HG03521 (cell line): ENCODE data around the gene ATP8B3.

Experiments
- ATAC-seq: cut with Tn5 transposase; IDR thresholded peaks from one replicate; pipeline ENCODE4 v1.9.1; 2021; ENCODE audit warnings: mild to moderate bottlenecking, moderate library complexity; ENCODE audit not compliant: unreplicated experiment

Gene ATP8B3

DNA sequence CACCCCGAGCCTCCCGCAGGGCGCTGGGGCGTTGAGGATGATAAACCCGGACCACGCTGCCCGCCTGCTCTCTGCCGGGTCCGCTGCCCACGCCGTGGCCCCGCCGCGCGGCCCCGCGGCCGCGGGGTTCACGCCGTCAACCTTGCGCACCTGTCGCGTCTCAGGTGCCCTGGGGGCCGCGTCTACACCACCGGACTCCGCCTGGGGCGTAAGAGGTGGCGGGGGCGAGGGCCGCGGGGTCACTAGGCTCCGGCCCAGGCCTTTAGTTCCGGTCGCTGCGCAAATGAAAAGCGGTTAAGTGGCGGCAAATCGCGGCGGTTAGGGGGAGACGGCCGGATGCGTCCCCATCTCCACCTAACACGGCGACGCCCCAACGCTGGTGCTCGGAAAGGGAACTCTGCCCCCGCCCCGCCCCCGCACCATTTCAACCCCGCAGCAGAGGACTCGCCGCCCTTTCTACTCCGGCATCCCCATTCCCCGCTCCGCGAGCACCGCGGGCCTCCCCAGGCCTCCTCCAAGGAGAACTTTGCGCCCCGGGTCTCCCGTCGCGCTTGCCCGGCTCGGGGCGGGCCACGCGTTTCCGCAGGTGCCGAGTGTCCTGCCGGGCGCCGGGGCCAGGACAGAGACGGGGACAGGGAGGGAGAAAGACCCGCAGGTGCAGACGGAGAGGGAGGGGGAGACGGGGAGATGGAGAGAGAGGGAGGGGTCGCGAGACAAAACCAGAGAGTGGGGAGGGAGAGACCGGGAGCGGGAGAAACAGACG, 54.4 kb downstream of the ATP8B3 start:
- no peak for ATAC-seq

DNA sequence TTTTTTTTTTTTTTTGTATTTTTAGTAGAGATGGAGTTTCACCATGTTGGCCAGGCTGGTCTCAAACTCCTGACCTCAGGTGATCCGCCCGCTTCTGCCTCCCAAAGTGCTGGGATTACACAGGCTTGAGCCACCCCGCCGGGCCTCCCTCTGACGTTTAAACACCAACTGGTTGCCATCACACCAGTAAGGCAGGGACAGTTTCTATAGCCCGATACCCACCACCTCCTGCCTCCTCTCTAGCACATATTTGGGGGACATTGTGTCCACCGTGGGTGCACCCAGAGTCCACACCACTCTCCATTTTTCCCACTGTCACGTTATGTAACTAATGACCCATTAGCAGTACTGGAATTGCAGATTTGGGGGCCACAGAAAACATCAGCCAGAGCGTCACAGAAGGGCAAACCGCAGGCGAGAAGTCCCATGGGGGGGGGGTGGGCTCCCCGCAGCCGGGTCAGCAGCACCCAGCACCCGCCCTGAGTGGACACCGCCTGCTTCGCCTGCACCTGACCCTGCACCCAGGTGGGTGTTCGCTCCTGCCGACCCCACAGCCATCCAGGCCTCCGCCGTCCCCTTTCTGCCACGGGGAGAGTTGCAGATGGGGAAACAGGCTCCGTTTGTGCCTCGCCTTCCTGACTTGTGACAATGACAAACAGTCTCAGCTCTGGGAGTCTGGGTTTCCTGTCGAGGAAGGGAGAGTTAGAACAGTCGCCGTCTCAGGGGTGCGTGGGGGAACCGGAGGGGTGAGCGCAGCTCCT, 55.2 kb downstream of the ATP8B3 start:
- ATAC-seq = no peak

GRCh38 chr19:1756264-1756663, 55.8 kb downstream of the ATP8B3 start:
- ATAC-seq = no peak

DNA sequence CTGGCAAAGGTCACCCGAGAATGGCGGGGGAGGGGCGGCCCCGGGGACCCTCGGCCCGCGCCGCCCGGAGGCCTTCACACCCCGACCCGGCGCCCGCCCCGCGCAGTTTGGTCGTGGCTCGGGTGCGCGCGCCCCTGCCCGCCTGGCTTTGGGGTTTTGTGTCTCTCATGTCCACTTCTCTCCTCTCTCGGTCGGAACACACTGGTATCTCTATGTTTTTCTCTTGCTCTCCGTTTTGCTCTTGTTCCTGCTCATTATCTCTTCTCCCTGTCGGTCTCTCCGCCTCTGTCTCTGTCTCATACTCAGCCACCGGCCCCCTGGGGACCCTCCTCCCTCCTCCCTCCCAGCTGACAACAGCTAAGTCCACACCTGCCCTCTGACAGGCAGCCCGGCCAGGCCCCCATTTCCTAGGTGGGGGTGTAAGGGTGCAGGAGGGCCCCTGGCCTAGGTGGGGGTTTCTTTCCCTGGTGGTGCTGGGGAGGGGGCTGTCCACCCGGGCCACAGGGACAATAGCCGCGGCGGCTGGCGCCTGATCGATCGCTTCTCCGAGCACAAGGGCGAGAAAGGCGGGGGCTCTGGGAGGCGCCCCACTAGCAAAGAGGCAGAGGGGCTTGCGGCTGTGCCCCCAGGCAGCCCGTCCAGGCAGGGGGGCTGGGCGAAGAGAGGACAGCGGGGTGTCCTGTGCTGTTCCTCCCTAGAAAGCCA, 56.5 kb downstream of the ATP8B3 start:
- ATAC-seq = no peak

DNA sequence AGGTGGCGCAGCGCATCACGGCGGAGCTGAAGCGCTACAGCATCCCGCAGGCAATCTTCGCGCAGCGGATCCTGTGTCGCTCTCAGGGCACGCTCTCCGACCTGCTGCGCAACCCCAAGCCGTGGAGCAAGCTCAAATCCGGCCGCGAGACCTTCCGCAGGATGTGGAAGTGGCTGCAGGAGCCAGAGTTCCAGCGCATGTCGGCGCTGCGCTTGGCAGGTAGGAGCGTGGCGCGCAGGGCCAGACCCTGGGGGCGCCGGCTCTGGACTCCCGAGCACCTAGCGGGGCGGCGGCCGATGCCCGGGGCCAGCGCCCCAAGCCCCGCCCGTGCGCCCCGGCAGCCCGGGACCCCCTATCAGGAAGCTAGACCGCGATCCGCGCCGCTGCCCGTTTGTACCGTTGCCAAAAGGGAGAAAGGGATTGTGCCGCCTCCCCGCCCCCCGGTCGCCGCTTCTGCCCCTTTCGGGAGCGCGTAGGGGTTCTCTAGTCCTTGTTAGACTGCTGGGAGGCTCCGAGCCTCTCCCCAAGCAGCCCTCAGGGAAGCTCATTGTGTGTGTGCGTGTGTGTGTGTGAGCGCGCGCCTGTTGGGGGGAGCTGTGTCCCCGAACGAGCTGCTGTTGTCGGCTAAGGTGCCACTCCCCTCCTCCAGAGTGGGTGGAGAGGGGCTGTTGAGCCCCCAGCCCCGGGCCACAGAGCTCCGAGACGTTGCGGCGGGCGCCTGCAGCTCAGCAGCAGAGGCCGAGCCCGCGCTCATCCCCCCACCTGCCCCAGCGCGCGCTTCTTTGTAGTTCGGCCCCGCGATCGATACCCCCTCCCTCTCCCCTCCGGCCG, 57.2 kb downstream of the ATP8B3 start:
- no peak for ATAC-seq

- ATAC-seq = no peak
Measured at GRCh38 chr19:1754018-1754635, 57.9 kb downstream of the ATP8B3 start.

- no peak for ATAC-seq
Measured at GRCh38 chr19:1752757-1753728, 59.0 kb downstream of the ATP8B3 start, which contains the start of gene ONECUT3. Gene ONECUT3 (plus strand): TSS chr19:1753506. CDS start chr19:1753663, 157 bp downstream.

DNA sequence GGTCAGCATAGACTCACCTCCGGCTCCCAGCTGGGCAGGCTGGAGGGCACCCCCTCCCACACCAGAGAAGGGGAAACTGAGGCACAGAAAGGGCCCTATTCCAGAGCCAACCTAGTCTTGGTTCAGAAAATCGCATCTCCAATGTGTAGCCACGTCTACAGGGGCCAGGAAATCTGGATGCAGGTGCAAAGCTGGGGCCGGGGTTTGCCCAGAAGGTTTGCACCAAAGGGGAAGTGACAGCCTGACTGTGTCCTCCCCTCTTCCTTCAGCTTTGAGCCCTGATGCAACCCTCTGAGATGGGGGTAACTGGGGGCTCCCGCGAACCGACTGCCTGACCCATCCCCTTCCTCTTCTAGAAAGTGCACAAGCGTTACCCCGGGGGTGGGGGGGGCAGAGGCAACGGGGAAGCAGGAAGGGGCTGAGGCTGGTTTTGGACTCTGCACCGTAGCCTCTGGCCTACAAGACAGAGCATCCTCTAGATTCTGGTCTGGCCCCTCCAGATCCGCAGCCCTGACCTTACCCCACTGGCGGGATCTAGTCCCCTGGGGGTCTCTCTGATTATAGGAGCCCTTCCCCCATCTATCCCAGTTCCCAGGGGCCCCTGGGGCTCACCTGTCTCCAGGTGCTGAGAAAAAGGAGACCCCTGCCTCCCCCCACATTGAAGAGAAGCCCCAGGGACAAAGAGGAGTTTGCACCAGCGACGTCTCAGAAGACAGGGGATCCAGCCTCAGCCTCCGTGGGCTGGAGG, 59.9 kb downstream of the ATP8B3 start:
- ATAC-seq = no peak

DNA sequence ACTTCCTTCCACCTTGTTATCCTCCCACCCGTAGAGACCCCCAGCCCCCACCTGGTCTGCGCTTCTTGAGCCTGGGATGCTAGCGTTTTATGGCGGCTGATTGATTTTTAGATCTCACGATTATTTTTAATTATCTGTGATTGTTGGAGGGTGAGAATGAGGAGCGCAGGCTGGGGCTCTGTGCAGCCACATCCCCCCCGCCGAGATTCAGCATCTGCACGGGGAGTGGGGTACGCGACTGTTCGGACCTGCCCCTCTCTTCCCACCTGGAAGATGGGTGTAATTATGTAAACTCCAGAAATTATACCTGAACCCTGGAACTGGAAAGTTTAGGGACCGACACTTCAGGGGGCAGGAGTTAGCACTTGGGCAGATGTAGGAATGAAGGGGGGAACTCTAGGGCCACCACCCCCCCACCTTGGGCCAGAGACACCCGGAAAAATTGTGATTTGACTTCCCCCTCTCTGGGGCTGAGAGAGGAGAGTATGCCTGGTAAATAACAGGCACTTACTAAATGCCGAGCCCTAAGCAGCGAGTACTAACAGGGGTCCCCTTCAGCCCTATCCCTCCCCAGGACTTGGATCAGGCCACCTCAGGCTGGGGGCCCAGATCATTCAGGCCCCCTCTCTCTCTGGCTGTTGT, 60.6 kb downstream of the ATP8B3 start:
- ATAC-seq = no peak

DNA sequence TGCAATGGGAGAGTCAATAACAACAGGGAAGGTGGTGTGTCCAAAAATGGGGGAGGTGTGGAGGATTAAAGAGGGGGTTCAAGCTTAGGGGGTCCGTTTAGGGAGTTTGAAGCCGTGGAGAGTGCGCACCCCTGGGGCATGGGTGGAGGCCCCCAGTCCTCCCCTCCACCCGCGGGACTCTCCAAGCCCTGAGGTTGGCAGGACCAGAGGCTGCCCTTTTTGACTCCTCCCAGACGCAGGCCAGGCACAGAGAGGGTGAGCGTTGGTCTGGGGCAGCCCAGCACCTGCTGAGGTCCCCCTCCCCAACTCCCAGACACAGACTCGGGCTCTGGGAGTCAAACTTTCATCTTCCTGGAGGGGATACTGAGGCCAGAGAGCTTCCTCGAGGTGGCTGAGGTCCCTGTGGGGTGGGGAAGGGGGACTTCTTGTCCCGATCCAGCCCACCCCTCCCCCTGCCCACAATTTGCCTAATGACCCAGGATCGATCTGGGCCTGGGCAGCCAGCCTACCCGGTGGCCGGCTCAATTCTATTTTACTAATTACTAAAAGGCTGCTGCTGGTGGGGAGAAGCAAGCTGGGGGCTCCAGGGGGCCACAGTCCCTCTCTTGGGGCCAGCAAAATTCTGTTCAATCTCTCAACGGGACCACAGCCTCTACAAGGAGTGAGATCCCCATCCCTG, 61.6 kb downstream of the ATP8B3 start:
- ATAC-seq = no peak

GRCh38 chr19:1749373-1750342, 62.4 kb downstream of the ATP8B3 start:
- no peak for ATAC-seq

GRCh38 chr19:1748873-1749341, 63.2 kb downstream of the ATP8B3 start:
- no peak for ATAC-seq

DNA sequence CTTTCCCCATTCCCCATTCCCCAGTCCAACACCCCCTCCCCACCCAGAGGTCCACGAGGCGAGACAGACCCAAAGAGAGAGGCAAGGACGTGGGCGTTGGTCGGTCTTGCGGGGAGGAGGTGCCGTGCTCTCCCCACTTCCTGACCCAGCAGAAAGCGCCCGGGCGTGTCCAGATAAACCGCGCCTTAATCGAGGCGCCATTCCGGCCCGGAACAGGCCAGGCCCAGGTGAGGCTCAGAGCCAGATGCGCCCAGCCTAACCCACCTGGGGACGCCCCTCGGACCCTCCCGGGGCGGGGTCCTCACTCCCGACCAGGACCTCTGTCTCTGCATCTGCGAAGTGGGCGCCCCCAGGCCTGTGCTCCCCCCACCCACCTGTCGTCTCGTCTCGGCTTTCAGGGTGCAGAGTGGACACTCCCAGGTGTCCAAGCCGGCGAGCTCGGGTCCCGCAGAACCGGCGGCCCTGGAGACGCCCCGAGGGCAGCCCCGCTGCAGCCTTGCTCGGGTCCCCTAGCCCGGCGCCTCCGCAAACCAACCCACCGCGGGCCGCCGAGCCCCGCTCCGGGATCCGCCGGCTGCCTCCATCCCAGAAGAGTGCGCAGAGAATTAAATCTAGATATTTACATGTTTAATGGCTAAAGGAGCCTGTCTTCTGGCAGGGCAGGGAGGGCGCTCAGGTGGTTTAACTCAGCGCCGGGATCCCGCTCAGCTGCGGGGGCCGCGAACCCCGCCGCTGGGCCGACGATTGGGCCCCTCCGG, 63.8 kb downstream of the ATP8B3 start:
- ATAC-seq = no peak

DNA sequence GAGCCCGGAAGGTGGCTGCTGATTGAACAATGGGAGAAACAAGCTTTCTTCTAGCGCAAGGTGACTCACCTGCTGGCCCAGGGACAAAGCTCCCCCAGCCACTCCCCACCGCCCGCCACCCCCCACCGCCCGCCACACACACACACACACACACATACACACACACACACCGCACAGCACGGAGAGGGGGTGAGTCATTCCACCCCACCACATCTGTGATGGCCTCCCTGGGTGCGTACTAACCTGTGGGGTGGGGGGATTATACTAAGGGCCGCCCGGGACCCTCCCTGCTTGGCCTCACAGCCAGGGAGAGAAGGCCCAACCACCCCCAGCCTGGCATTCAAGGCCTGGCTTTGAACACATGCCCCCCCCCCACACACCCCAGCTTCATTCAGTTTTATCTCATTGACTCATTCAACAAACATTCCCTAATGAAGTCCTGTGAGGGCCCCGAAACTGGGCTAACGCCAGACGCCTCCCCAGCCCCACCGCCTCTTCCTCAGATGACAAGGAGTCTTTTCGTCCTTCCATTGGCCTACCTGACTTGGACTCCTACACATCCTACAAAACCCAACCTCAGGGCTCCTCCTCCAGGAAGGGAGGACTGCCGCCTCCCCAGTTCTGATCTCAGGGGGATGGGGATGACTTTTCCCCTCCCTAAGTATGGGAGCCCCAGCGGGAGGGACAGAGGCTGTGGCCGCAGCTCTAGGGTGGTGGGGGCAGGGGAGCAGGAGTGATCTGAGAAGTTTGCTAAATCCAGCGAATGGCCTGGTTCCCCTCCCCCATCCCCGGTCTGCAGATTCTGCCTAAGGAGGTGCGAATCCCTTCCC, 64.6 kb downstream of the ATP8B3 start:
- no peak for ATAC-seq
